Esophagus squamous epithelium (tissue), 5 donors: ENCODE results near the gene MISP3. TPM values are rescaled to one million over a fixed set of nuclear protein-coding genes. Genes with fewer than 3 reads are reported as not detected.

Experiments
- DNase-seq: peaks from one replicate; lab custom pipeline; 2025; lab: John Stamatoyannopoulos, UW
- H3K27ac ChIP-seq, 4 donors: fragments of 200-600 bp; sonication (generic); one replicate each; pipeline ENCODE4 v1.5.1; 2016 to 2019; ENCODE audit warnings: mild to moderate bottlenecking in 1 of 4
- H3K27me3 ChIP-seq, 4 donors: fragments of 200-600 bp; sonication (generic); 1 replicate in 3 of 4; 2 replicates in 1 of 4; pipeline versions ENCODE4 v1.5.1 to v1.6.0; 2017 to 2021; ENCODE audit warnings: antibody characterized with exemption in 1 of 4
- H3K36me3 ChIP-seq, 3 donors: fragments of 200-600 bp; sonication (generic); one replicate each; pipeline ENCODE4 v1.5.1; 2016 to 2019
- H3K4me1 ChIP-seq, 3 donors: fragments of 200-600 bp; sonication (generic); one replicate each; pipeline ENCODE4 v1.5.1; 2017 to 2019
- H3K4me3 ChIP-seq, 4 donors: fragments of 200-600 bp; sonication (generic); 1 replicate in 3 of 4; 2 replicates in 1 of 4; pipeline ENCODE4 v1.5.1; 2016 to 2019; ENCODE audit warnings: mild to moderate bottlenecking in 2 of 4, moderate library complexity in 1 of 4
- H3K9me3 ChIP-seq, 3 donors: fragments of 200-600 bp; sonication (generic); one replicate each; pipeline ENCODE4 v1.5.1; 2016 to 2019
- CTCF ChIP-seq, 6 experiments: fragments of 450-650 bp in 4 of 6; fragments of 200-600 bp in 2 of 6; sonication (generic) in 2 of 6; IDR thresholded peaks; one replicate each; pipeline ENCODE4 v1.5.1; 2016 to 2019; ENCODE audit warnings: antibody characterized with exemption in 6 of 6, mild to moderate bottlenecking in 4 of 6, moderate library complexity in 4 of 6
- POLR2A ChIP-seq, 4 donors: fragments of 450-650 bp; IDR thresholded peaks; one replicate each; pipeline ENCODE4 v1.6.1; 2017; ENCODE audit warnings: antibody characterized with exemption in 4 of 4, mild to moderate bottlenecking in 4 of 4, moderate library complexity in 3 of 4
- WGBS, 2 donors: methylation state at CpG; one replicate each; pipeline ENCODE4 v1.1.5; 2018; 5-methylcytosine and 5-hydroxymethylcytosine counted together
- intact Hi-C: fragments of 100-400 bp; cut with DNase I; formaldehyde crosslinking; loops from one replicate; pipeline ENCODE4 v1.15.0; 2022
- total RNA-seq, 4 donors: library from RNA; depleted of rRNA; stranded (reverse); fragments of >200 nt; gene quantifications; one replicate each; pipeline ENCODE4 v1.1.0, GENCODE V29; 2016
- donor health status: DM: yes; HTN: yes; CAD: no.

MISP3 gene
- total RNA-seq, 4 donors from 2014 or later: 2.0 to 8.9 (median 4.0) TPM

GRCh38 chr19:14051980-14052379, 20.6 kb upstream of the MISP3 start:
- H3K4me3 ChIP-seq: no peak overlapping the region
- DNase-seq: no peak
- intact Hi-C loops: no loop called here
- TF ChIP-seq POLR2A (IDR thresholded peaks at IDR 0.05): no peak
- TF ChIP-seq CTCF (IDR thresholded peaks at IDR 0.05): no peak
- peaks cover 0 to 3% (median 0%) of the 10 kb centered on the region in 3 donors for H3K4me1 ChIP-seq
- peaks cover 0 to 7% (median 0%) of the 10 kb centered on the region in 4 donors for H3K27me3 ChIP-seq
- no peak overlapping the region for H3K27ac ChIP-seq
- H3K36me3 ChIP-seq: peaks cover 0 to 20% (median 0%) of the 10 kb centered on the region in 3 donors
- no CpG with 5 or more reads among the region's 9 CpGs for WGBS, 2 donors
- no peaks in the 10 kb centered on the region for H3K9me3 ChIP-seq

GRCh38 chr19:14052470-14052869, 20.1 kb upstream of the MISP3 start:
- Histone ChIP-seq H3K36me3 (peaks cover 0 to 20% (median 0%) of the 10 kb centered on the region in 3 donors), H3K4me1 (peaks cover 0 to 8% (median under 1%) of the 10 kb centered on the region in 3 donors), H3K9me3 (no peaks in the 10 kb centered on the region), H3K27ac (no peak overlapping the region), H3K27me3 (peaks cover 0 to 12% (median 0%) of the 10 kb centered on the region in 4 donors), H3K4me3 (no peak overlapping the region)
- TF ChIP-seq CTCF (IDR thresholded peaks at IDR 0.05): no peak
- no peak for TF ChIP-seq POLR2A (IDR thresholded peaks at IDR 0.05)
- DNase-seq: no peak
- 75 to 93% methylated on average over 6 of the region's 6 CpGs for WGBS, 2 donors
- intact Hi-C loops: no loop called here

- Histone ChIP-seq H3K4me3 (no peak overlapping the region), H3K27me3 (peaks cover 0 to 18% (median 0%) of the 10 kb centered on the region in 4 donors), H3K4me1 (peaks cover 5 to 14% (median 6%) of the 10 kb centered on the region in 3 donors), H3K27ac (no peak overlapping the region), H3K9me3 (no peaks in the 10 kb centered on the region), H3K36me3 (peaks cover 0 to 20% (median 0%) of the 10 kb centered on the region in 3 donors)
- intact Hi-C loops: no loop called here
- 90 to 93% methylated on average over 3 of the region's 3 CpGs for WGBS, 2 donors
- no peak for TF ChIP-seq CTCF (IDR thresholded peaks at IDR 0.05)
- no peak for TF ChIP-seq POLR2A (IDR thresholded peaks at IDR 0.05)
- DNase-seq: no peak
These were observed 19.6 kb upstream of the MISP3 start for GRCh38 chr19:14053032-14053431.

GRCh38 chr19:14053500-14053899, 19.1 kb upstream of the MISP3 start:
- Histone ChIP-seq H3K27me3 (peaks cover 0 to 23% (median 2%) of the 10 kb centered on the region in 4 donors), H3K4me1 (peaks cover 5 to 17% (median 6%) of the 10 kb centered on the region in 3 donors), H3K9me3 (no peaks in the 10 kb centered on the region), H3K36me3 (peaks cover 0 to 20% (median 0%) of the 10 kb centered on the region in 3 donors), H3K4me3 (no peak overlapping the region), H3K27ac (no peak overlapping the region)
- no peak for DNase-seq
- WGBS, 2 donors: 91 to 93% methylated on average over 6 to 9 of the region's 11 CpGs
- TF ChIP-seq POLR2A (IDR thresholded peaks at IDR 0.05) (no peak), CTCF (IDR thresholded peaks at IDR 0.05) (no peak)
- intact Hi-C loops: no loop called here

- WGBS, 2 donors: 81 to 87% methylated on average over 6 of the region's 6 CpGs
- no peak overlapping the region for H3K4me3 ChIP-seq
- no peaks in the 10 kb centered on the region for H3K9me3 ChIP-seq
- peaks cover 6 to 22% (median 8%) of the 10 kb centered on the region in 3 donors for H3K4me1 ChIP-seq
- peaks cover 0 to 20% (median 0%) of the 10 kb centered on the region in 3 donors for H3K36me3 ChIP-seq
- H3K27me3 ChIP-seq: peaks cover 0 to 29% (median 4%) of the 10 kb centered on the region in 4 donors
- H3K27ac ChIP-seq: no peak overlapping the region
- no peak for DNase-seq
- intact Hi-C loops: no loop called here
- TF ChIP-seq CTCF (IDR thresholded peaks at IDR 0.05) (no peak), POLR2A (IDR thresholded peaks at IDR 0.05) (no peak)
These were observed 18.5 kb upstream of the MISP3 start for GRCh38 chr19:14054099-14054498.
